Cerebellar nuclear complex (tissue), 1 donor: Measurements from ENCODE around the gene ATP6V0C.

ENCODE experiments used
- DNase-seq, 2 experiments: peaks; one replicate each; lab custom pipeline; 2025; lab: John Stamatoyannopoulos, UW

ATP6V0C gene

GRCh38 chr16:2511128-2511800 lies 2.5 kb upstream of the ATP6V0C start:
- peak in 1 of 2 experiments; percentile 21 for DNase-seq

DNA sequence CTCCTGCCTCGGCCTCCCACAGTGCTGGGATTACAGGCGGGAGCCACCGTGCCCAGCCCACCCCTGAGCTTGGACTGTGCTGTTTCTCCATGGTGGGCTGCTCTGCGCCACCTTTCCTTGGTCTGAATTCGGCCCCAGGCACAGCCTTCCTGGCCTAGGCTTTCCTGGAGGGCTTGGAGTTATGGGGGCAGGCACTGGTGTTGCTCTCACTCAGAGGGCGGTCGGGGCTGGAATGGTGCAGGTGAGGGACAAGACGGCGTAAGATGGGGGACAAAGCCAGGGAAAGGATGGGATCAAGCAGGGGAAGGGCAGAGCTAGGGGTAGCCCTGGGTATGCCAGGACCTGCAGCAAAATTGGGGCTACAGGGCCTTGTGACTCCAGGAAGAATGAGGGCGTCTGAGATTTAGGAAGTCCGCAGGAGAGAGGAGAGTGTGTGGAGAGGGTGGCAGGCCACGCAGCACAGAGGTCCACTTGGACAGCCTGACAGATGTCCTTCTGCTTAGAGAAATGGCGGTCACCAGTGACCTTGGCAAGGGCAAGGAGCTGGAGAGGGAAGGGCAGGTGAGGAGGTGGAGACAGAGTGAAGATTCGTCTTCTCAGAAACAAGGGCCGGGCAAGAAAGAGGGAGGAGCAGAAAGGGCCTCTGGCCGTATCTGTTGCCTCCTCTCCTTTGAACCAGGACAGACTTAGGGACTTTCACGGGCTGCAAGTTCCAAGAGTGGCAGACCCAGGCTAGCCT lies 1.6 kb upstream of the ATP6V0C start:
- no peak for DNase-seq

GRCh38 chr16:2512735-2513404 lies 882 bp upstream of the ATP6V0C start:
- no peak for DNase-seq

DNA sequence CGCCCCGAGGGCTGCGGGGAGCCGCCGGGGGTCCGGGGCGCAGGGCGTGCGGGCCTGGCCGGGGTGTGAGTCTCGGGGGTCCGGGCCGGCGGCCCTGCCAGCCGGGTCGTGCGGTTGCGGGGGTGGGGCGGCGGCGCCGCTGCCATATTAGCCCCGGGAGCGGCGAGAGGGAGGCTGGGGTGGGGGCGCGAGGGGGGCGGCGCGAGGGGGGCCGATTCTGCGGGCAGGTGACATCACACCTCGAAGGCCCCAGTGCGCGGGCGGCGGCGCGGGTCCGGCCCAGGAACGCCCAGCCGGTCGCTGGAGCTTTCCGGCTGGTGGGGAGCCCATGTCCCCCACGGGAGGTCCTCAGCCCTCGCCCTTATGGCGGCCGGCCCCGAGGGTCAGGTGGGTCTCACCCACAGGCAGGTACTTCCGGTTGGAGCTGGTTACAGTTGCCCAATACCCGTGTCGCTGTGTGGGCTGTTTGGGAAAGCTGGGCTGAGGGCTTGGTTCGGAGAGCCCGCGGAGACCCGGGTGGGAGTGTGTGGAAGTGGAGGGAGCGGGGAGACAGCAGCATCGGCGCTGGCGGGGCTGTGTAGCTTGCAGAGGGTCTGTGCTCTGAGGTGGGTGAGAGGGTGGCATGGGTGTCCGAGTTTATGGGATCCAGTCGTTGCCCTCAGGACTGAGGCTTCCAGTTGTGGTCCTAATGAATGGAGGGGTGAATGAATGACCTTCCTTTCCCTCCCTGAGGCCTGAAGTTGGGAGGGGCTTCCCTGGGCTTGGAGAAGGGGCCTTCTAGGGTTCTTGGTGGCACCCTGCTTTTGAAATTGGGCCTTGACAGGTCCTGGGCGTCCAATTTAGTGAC lies 804 bp downstream of the ATP6V0C start:
- no peak for DNase-seq

- no peak for DNase-seq
Measured at GRCh38 chr16:2515180-2515851, 1.6 kb downstream of the ATP6V0C start.

GRCh38 chr16:2516391-2517240 lies 2.9 kb downstream of the ATP6V0C start:
- DNase-seq = no peak

- DNase-seq = no peak
Measured at GRCh38 chr16:2517954-2518605, 4.3 kb downstream of the ATP6V0C start.

DNA sequence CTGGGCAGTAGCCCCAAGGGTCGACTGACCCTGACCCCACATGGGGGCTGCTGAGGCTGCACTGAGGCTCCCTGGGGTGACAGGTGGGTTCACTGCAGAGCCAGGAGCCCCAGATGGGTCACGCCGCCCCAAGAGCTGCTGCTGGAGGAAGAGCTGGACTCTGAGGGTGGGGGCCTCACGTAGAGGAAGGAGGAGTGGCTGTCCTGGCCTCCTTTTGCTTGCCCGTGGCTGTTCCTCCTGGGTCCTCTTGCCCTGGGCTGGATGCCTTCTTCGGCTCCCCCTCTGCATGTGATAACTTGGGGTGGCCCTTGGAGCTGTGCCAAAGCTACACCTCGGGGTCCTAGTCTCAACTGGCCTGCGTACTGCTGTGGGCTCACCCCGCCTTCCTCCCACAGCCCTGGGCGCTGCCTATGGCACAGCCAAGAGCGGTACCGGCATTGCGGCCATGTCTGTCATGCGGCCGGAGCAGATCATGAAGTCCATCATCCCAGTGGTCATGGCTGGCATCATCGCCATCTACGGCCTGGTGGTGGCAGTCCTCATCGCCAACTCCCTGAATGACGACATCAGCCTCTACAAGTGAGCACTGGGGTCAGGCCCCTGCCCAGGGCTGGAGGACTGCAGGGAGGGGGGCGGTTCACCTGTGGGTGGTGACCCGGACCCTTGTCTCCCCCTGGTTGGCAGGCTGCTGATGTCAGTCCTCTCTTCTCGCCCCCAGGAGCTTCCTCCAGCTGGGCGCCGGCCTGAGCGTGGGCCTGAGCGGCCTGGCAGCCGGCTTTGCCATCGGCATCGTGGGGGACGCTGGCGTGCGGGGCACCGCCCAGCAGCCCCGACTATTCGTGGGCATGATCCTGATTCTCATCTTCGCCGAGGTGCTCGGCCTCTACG lies 5.3 kb downstream of the ATP6V0C start:
- no peak for DNase-seq

DNA sequence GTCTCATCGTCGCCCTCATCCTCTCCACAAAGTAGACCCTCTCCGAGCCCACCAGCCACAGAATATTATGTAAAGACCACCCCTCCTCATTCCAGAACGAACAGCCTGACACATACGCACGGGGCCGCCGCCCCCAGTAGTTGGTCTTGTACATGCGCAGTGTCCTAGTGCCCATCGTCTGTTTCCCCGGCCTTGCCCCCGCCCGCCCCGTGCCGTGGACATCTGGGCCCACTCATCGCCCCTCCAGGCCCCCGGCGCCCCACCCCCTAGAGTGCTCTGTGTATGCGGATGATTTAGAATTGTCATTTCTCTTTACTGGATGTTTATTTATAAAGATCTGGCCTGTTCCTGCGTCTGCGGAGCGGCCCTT lies 5.9 kb downstream of the ATP6V0C start:
- no peak for DNase-seq

- peak in 1 of 2 experiments; percentile 20 for DNase-seq
Measured at GRCh38 chr16:2520097-2520783, 6.5 kb downstream of the ATP6V0C start, which contains the start of gene AMDHD2. Gene AMDHD2 (plus strand): TSS chr16:2520371. CDS start chr16:2520459, 88 bp downstream.

DNA sequence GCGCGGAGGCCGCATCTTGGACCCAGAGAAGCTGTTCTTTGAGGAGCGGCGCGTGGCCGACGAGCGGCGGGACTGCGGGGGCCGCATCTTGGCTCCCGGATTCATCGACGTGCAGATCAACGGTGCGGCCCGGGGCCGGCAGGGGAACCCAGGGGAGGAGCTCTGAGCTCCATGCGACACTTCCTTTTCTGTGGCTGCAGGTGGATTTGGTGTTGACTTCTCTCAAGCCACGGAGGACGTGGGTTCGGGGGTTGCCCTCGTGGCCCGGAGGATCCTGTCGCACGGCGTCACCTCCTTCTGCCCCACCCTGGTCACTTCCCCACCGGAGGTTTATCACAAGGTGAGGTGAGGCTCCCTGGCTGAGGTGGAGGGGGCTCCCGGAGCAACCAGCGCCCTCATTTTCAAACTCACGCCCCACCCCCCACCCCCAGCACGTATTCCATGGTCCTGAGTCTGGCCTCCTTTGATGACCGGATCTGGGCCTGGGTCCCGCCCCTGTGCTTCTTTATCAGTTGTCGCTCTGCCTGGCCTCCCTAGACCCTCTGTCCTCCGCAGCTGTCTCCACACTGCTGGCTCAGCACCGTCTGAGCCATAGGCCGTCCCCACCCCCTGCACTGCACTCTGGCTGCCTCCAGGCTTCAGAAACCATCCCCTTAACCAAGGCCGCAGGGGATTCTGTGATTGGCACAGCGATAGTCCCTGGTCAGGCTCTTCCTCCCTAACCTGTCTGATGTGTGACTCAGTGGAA lies 7.2 kb downstream of the ATP6V0C start:
- no peak for DNase-seq

- no peak for DNase-seq
Measured at GRCh38 chr16:2523801-2524231, 10.1 kb downstream of the ATP6V0C start.

- DNase-seq = no peak
Measured at GRCh38 chr16:2524339-2524938, 10.7 kb downstream of the ATP6V0C start.

DNA sequence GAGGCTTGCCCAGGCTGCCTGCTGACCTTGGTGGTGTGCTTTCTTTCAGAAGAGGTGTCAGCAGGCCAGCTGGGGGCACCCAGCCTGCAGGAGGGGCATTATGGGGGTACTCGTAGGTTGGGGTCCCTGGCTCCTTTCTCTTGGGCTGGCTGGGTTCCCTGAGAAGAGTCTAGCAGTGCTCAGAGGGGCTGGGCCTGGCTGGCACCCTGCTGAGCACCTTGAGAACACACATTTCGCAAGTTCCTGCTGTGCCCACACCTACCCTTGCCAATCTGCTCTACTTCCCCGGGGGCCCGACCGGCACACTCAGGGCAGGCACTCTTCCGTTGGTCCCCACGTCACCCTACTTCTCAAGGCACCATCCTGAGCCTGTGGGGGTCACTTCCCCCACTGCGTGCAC lies 12.4 kb downstream of the ATP6V0C start:
- DNase-seq = no peak

- no peak for DNase-seq
Measured at GRCh38 chr16:2527071-2527783, 13.5 kb downstream of the ATP6V0C start.

DNA sequence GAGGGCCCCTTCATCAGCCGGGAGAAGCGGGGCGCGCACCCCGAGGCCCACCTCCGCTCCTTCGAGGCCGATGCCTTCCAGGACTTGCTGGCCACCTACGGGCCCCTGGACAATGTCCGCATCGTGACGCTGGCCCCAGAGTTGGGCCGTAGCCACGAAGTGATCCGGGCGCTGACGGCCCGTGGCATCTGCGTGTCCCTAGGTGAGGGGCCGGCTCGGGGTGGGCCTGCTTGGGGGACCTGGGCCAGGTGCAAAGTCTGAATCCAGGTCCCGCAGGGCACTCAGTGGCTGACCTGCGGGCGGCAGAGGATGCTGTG lies 14.0 kb downstream of the ATP6V0C start:
- DNase-seq = no peak
